MM.1S (cell line): Measurements from ENCODE around the gene MCTP2.

ENCODE experiments used
- EZH2 ChIP-seq: fragments of 300-600 bp; sonication (generic); optimal IDR thresholded peaks from 2 replicates; pipeline ENCODE3; 2017; ENCODE audit warnings: low read depth, mild to moderate bottlenecking, antibody characterized with exemption, low read length, mixed read lengths
- EZH2phosphoT487 ChIP-seq: fragments of 300-600 bp; sonication (generic); IDR thresholded peaks from 2 replicates; pipeline ENCODE4 v1.6.1; 2018; ENCODE audit warnings: antibody characterized with exemption, low read length
- TF ChIP-seq, protein P1 (sequence below): fragments of 300-600 bp; sonication (generic); IDR thresholded peaks from 2 replicates; pipeline ENCODE4 v1.5.1; 2016; ENCODE audit warnings: antibody characterized with exemption, low read length, mixed read lengths

DNA sequence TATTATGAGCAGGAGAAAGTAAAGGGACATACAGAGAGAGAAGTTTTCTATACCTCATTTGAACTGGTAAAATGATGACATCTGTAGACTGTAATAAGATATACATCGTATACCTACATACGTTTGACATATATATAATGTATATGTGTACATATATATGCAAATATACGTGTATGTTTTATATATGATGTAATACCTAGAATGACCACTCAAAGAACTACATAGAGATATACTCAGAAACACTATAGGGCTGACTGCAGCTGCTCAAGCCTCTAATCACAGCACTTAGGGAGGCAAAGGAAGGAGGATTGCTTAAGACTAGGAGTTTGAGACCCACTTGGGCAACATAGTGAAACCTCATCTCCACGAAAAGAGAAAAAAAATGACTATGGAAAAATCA, 48.5 kb upstream of the MCTP2 start:
- TF ChIP-seq, protein P1, sequence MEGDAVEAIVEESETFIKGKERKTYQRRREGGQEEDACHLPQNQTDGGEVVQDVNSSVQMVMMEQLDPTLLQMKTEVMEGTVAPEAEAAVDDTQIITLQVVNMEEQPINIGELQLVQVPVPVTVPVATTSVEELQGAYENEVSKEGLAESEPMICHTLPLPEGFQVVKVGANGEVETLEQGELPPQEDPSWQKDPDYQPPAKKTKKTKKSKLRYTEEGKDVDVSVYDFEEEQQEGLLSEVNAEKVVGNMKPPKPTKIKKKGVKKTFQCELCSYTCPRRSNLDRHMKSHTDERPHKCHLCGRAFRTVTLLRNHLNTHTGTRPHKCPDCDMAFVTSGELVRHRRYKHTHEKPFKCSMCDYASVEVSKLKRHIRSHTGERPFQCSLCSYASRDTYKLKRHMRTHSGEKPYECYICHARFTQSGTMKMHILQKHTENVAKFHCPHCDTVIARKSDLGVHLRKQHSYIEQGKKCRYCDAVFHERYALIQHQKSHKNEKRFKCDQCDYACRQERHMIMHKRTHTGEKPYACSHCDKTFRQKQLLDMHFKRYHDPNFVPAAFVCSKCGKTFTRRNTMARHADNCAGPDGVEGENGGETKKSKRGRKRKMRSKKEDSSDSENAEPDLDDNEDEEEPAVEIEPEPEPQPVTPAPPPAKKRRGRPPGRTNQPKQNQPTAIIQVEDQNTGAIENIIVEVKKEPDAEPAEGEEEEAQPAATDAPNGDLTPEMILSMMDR: no peak
- TF ChIP-seq EZH2 (no peak), EZH2phosphoT487 (no peak)
